Ectodermal cell (in vitro differentiated cells): ENCODE results near the gene KCNC1. TPM values are rescaled to one million over a fixed set of nuclear protein-coding genes. Genes with fewer than 3 reads are reported as not detected.
A peak's percentile ranks its signal among the peaks of the same experiment; 100 is the strongest.

ENCODE experiments used
- H3K27ac ChIP-seq: 2 replicates; pipeline ENCODE4 v1.7.0; 2013; ENCODE audit warnings: mild to moderate bottlenecking, low read depth, low read length; ENCODE audit not compliant: insufficient read depth, poor library complexity, severe bottlenecking
- H3K27me3 ChIP-seq: 2 replicates; pipeline ENCODE4 v1.7.0; 2013; ENCODE audit warnings: mild to moderate bottlenecking, low read length; ENCODE audit not compliant: insufficient read depth, control insufficient read depth, poor library complexity, severe bottlenecking
- H3K36me3 ChIP-seq: one replicate; pipeline ENCODE4 v1.7.0; 2013; ENCODE audit warnings: low read length; ENCODE audit not compliant: control insufficient read depth, insufficient read depth
- H3K4me1 ChIP-seq: one replicate; pipeline ENCODE4 v1.7.0; 2013; ENCODE audit warnings: low read length; ENCODE audit not compliant: control insufficient read depth, insufficient read depth
- H3K4me3 ChIP-seq: 2 replicates; pipeline ENCODE4 v1.7.0; 2013; ENCODE audit warnings: low read depth, low read length, control low read depth; ENCODE audit not compliant: insufficient read depth
- H3K9me3 ChIP-seq: 2 replicates; pipeline ENCODE4 v1.7.0; 2013; ENCODE audit warnings: mild to moderate bottlenecking, low read length, moderate library complexity; ENCODE audit not compliant: control insufficient read depth
- WGBS, 2 experiments: methylation state at CpG; one replicate each; pipeline ENCODE4 v1.1.7; 2013; ENCODE audit warnings: missing lambda C conversion rate in 2 of 2; 5-methylcytosine and 5-hydroxymethylcytosine counted together
- polyA plus RNA-seq, 4 experiments: library from polyadenylated mRNA; stranded (reverse); fragments of 50-300 nt; gene quantifications; one replicate each; pipeline ENCODE4 v1.2.3, GENCODE V29; 2013

The KCNC1 gene
- 2.0 TPM for polyA plus RNA-seq (2013, experiment 1 of 4)
- polyA plus RNA-seq (2013, experiment 2 of 4), result 2.2 TPM
- 2.2 TPM for polyA plus RNA-seq (2013, experiment 3 of 4)
- polyA plus RNA-seq (2013, experiment 4 of 4), result 1.5 TPM

GRCh38 chr11:17734418-17734911 is at the start of gene KCNC1:
TSS of gene KCNC1 (plus strand) at chr11:17734781. CDS start at chr11:17736003, 1,222 bp downstream.
- Histone ChIP-seq H3K27me3 (peaks cover 65% of the 10 kb centered on the region), H3K4me3 (peak within 1 kb of the TSS; percentile 45), H3K9me3 (no peaks in the 10 kb centered on the region), H3K4me1 (peaks cover 24% of the 10 kb centered on the region), H3K27ac (no peak within 1 kb of the TSS), H3K36me3 (no peaks in the 10 kb centered on the region)
- 0% methylated on average over 66 of the region's 66 CpGs for WGBS, 2 experiments

- H3K4me3 ChIP-seq, result no peak overlapping the region
- H3K4me1 ChIP-seq, result peaks cover 2% of the 10 kb centered on the region
- no peaks in the 10 kb centered on the region for H3K9me3 ChIP-seq
- no peaks in the 10 kb centered on the region for H3K36me3 ChIP-seq
- no peaks in the 10 kb centered on the region for H3K27me3 ChIP-seq
- WGBS, 2 experiments, result 56 to 63% methylated on average over 8 of the region's 8 CpGs
- H3K27ac ChIP-seq, result no peak overlapping the region
Measured at GRCh38 chr11:17686231-17686980, 48.2 kb upstream of the KCNC1 start.

DNA sequence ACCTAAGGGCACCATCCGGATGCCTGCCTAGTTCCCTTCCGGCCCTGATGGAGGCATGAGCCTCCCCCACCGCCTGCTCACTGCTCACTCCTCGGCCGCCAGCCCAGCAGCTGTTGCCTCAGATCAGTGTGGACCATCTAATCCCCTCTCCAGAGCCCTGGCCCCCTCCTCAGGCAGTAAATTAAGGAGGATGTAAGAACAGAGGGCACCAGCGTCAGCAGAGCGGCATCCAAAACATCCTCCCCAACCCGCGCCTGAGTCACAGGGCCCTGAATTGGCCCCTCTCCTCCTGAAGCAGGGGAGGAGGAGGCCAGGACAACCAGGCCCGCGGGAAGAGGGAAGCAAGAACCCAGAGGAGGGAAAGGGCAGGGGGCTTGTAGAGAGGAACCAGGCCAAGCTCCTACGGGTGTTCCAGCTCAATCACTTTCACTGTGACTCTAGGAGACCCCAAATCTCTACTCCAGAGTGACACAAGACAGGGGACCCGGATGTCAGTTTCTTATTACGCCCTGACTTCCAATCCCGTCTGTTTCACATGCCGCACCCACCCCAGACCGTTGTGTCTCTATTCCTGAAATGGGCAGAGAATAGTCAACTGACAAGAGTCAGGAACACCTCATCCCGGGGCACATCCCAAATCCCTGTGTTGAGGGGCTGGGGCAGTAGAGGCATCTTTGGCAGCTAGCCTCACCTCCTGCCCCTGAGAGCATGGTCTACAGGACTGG is 46.5 kb upstream of the KCNC1 start:
- Histone ChIP-seq H3K27me3 (no peaks in the 10 kb centered on the region), H3K27ac (no peak overlapping the region), H3K9me3 (no peaks in the 10 kb centered on the region), H3K4me3 (no peak overlapping the region), H3K36me3 (no peaks in the 10 kb centered on the region), H3K4me1 (peaks cover 2% of the 10 kb centered on the region)
- 89 to 93% methylated on average over 18 of the region's 18 CpGs for WGBS, 2 experiments

GRCh38 chr11:17691550-17691949 is 43.0 kb upstream of the KCNC1 start:
- H3K27me3 ChIP-seq, result peaks cover 27% of the 10 kb centered on the region
- WGBS, 2 experiments, result 89% methylated on average over 2 of the region's 2 CpGs
- no peak overlapping the region for H3K4me3 ChIP-seq
- no peaks in the 10 kb centered on the region for H3K9me3 ChIP-seq
- no peak overlapping the region for H3K27ac ChIP-seq
- no peaks in the 10 kb centered on the region for H3K36me3 ChIP-seq
- H3K4me1 ChIP-seq, result peaks cover 8% of the 10 kb centered on the region

- H3K4me3 ChIP-seq, result no peak overlapping the region
- H3K27me3 ChIP-seq, result peaks cover 31% of the 10 kb centered on the region
- no peaks in the 10 kb centered on the region for H3K36me3 ChIP-seq
- peaks cover 8% of the 10 kb centered on the region for H3K4me1 ChIP-seq
- H3K27ac ChIP-seq, result no peak overlapping the region
- no peaks in the 10 kb centered on the region for H3K9me3 ChIP-seq
- 60 to 62% methylated on average over 10 of the region's 10 CpGs for WGBS, 2 experiments
Measured at GRCh38 chr11:17691976-17692375, 42.6 kb upstream of the KCNC1 start.

- H3K27me3 ChIP-seq, result peaks cover 37% of the 10 kb centered on the region
- no peaks in the 10 kb centered on the region for H3K9me3 ChIP-seq
- no peaks in the 10 kb centered on the region for H3K36me3 ChIP-seq
- H3K4me1 ChIP-seq, result peaks cover 6% of the 10 kb centered on the region
- H3K4me3 ChIP-seq, result no peak overlapping the region
- H3K27ac ChIP-seq, result no peak overlapping the region
- WGBS, 2 experiments, result 93 to 94% methylated on average over 7 of the region's 7 CpGs
Measured at GRCh38 chr11:17692931-17693330, 41.6 kb upstream of the KCNC1 start.

DNA sequence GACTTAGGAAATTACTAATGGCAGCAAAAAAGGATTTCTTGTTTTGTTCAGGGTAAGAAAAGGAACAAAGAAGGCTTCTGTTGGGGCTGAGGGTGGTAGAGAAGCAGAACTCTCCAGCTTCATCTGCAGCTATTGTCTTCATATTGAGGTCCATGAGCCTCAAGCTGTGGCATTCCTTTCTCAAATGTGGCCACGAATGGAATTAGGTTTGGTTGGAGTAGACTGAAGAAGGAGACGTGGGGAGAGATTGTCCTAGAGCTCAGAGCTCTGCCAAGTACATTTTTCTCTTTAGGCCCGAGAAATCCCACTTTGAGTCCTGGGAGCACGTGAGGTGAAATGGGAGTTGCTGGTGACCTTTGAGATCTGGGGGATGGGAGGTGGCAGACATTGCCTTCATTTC is 41.0 kb upstream of the KCNC1 start:
- WGBS, 2 experiments, result 70 to 73% methylated on average over 4 of the region's 4 CpGs
- Histone ChIP-seq H3K27me3 (peaks cover 37% of the 10 kb centered on the region), H3K4me3 (no peak overlapping the region), H3K27ac (no peak overlapping the region), H3K9me3 (no peaks in the 10 kb centered on the region), H3K4me1 (peaks cover 6% of the 10 kb centered on the region), H3K36me3 (no peaks in the 10 kb centered on the region)

DNA sequence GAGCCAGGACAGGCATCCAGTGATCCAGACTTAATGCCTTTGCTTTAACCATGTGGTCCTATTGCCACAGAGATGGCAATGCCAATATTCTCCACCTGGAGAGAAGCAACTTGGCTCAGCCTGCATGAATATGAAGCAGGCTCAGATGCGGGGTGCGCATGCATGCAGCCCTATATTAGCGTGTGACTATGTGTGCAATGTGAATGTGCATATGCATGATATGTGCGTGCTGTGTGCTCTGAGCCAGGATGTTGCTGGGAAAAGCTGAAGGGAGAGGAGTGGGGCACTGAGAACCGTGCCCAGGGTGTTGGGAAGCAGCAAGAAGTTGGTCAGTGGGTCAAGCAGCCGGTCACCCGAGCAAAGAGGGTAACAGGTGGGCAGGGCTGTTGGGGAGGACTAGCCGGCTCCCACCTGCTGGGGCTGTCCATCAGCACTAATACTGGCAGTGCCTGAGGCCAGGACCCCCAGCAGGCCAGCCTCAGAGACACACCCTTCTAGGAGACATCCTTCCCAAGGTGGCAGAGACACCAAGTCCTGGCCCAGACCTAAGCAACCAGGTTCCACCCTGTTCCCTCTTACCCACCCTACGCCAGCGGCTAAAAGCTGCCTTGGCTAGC is 40.0 kb upstream of the KCNC1 start:
- Histone ChIP-seq H3K4me1 (peaks cover 10% of the 10 kb centered on the region), H3K9me3 (no peaks in the 10 kb centered on the region), H3K27ac (no peak overlapping the region), H3K4me3 (no peak overlapping the region), H3K36me3 (no peaks in the 10 kb centered on the region), H3K27me3 (peaks cover 37% of the 10 kb centered on the region)
- WGBS, 2 experiments, result 91 to 93% methylated on average over 10 of the region's 10 CpGs

GRCh38 chr11:17695454-17696441 is 38.8 kb upstream of the KCNC1 start:
- H3K36me3 ChIP-seq, result no peaks in the 10 kb centered on the region
- no peak overlapping the region for H3K27ac ChIP-seq
- 12% methylated on average over 68 of the region's 68 CpGs for WGBS, 2 experiments
- peaks cover 12% of the 10 kb centered on the region for H3K4me1 ChIP-seq
- H3K27me3 ChIP-seq, result peaks cover 37% of the 10 kb centered on the region
- no peaks in the 10 kb centered on the region for H3K9me3 ChIP-seq
- H3K4me3 ChIP-seq, result no peak overlapping the region
